ENCODE data around the gene SLC35G6. TPM values are rescaled to one million over a fixed set of nuclear protein-coding genes. Genes with fewer than 3 reads are reported as not detected.

SLC35G6 gene
- total RNA-seq, 2 experiments from 2014 or later, result not detected

- ChIA-PET POLR2A (interaction anchor here (1.9 to 3.6 kb wide), 2 partner anchors 19 to 24 kb away, joined by 5 to 19 read pairs; partner anchors contain the start of genes POLR2A and ZBTB4), CTCF (interaction anchor here (1.3 to 1.6 kb wide), 2 partner anchors 19 to 41 kb away, joined by 3 to 4 read pairs; partner anchors contain the start of gene ZBTB4)
- DNase-seq, result no peak
- Mint-ChIP-seq H3K4me1 (ENCODE audit: low read depth) (peaks cover 24% of the 10 kb centered on the region), H3K9me3 (ENCODE audit: insufficient read depth) (no peaks in the 10 kb centered on the region), H3K27ac (no peak overlapping the region), H3K27me3 (ENCODE audit: low read depth) (no peaks in the 10 kb centered on the region), H3K4me3 (no peak overlapping the region), H3K36me3 (ENCODE audit: low read depth) (peaks cover 43% of the 10 kb centered on the region)
- ATAC-seq, result no peak
Observed at GRCh38 chr17:7460850-7461660, 20.2 kb upstream of the SLC35G6 start.

DNA sequence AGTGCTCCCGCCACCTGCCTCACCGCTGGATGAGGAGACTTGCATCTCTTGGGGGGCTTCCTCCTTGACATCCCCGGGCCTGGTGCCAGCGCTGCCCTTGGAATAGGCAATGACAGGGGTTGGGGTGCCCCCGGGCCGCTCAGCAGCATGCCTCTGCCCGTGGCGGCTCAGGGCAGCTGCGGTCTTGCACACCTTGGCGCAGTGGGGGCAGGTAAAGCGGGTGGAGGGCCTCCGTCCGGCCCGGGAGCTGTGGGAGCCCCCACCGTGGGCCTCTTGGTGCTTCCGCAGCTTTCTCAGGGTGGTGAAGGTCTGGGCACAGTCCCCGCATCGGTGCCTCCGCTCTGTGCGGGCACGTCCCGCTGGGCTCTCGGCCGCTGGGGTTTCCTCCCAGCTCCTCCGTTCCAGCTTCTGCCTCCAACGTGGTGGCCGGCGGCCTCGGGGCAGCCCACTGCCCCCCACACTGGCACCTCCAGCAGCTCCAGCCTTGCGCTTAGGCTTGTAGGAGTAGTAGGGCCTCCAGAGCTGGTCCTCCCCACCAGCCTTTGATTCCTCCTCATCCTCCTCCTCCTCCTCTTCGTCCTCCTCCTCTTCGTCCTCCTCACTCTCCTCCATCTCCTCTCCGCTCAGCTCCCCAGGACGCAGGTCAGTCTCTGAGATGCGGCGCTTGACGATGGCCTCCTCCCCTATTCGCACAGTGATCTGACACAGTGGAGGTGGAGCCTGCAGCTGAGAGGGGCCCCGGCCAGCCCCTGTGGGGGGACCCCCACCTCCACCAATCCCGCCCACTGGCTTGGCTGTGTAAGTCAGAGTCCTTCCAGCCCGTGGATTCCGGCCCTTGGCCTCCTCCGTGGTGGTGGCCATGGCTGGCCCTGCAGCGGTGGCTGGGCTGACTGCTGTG lies 18.5 kb upstream of the SLC35G6 start:
- Mint-ChIP-seq H3K27ac (no peak overlapping the region), H3K4me3 (no peak overlapping the region), H3K36me3 (ENCODE audit: low read depth) (peaks cover 46% of the 10 kb centered on the region), H3K4me1 (ENCODE audit: low read depth) (peaks cover 26% of the 10 kb centered on the region), H3K9me3 (ENCODE audit: insufficient read depth) (no peaks in the 10 kb centered on the region), H3K27me3 (ENCODE audit: low read depth) (no peaks in the 10 kb centered on the region)
- ATAC-seq (no peak), DNase-seq (no peak)
- ChIA-PET POLR2A (interaction anchor here (0.6 to 3.6 kb wide), 5 partner anchors 13 to 268 kb away, joined by 3 to 19 read pairs (median 4); partner anchors contain the start of genes POLR2A and ZBTB4), CTCF (interaction anchor here (1.6 kb wide), 1 partner anchor 17 kb away, joined by 3 read pairs; the partner anchor contains the start of gene ZBTB4)

- no peak overlapping the region for H3K27ac Mint-ChIP-seq
- no peaks in the 10 kb centered on the region for H3K9me3 Mint-ChIP-seq (ENCODE audit: insufficient read depth)
- ATAC-seq, result no peak
- CTCF ChIA-PET, result no interaction called here
- no peak overlapping the region for H3K4me3 Mint-ChIP-seq
- no peaks in the 10 kb centered on the region for H3K27me3 Mint-ChIP-seq (ENCODE audit: low read depth)
- H3K36me3 Mint-ChIP-seq (ENCODE audit: low read depth), result peaks cover 45% of the 10 kb centered on the region
- POLR2A ChIA-PET, result interaction anchor here (1.0 to 3.6 kb wide), 2 partner anchors 12 to 21 kb away, joined by 4 to 19 read pairs; partner anchors contain the start of gene POLR2A
- no peak for DNase-seq
- H3K4me1 Mint-ChIP-seq (ENCODE audit: low read depth), result peaks cover 26% of the 10 kb centered on the region
Observed at GRCh38 chr17:7463372-7463846, 17.8 kb upstream of the SLC35G6 start.

GRCh38 chr17:7464081-7464480 lies 17.2 kb upstream of the SLC35G6 start:
- POLR2A ChIA-PET, result interaction anchor here (3.6 kb wide), 1 partner anchor 21 kb away, joined by 19 read pairs; the partner anchor contains the start of gene POLR2A
- peaks cover 38% of the 10 kb centered on the region for H3K36me3 Mint-ChIP-seq (ENCODE audit: low read depth)
- no peak overlapping the region for H3K27ac Mint-ChIP-seq
- H3K9me3 Mint-ChIP-seq (ENCODE audit: insufficient read depth), result no peaks in the 10 kb centered on the region
- no peaks in the 10 kb centered on the region for H3K27me3 Mint-ChIP-seq (ENCODE audit: low read depth)
- peaks cover 27% of the 10 kb centered on the region for H3K4me1 Mint-ChIP-seq (ENCODE audit: low read depth)
- ATAC-seq (no peak), DNase-seq (no peak)
- CTCF ChIA-PET, result interaction anchor here (0.9 kb wide), 1 partner anchor 18 kb away, joined by 7 read pairs; no protein-coding TSS in a partner anchor
- H3K4me3 Mint-ChIP-seq, result no peak overlapping the region

- peaks cover 20% of the 10 kb centered on the region for H3K4me1 Mint-ChIP-seq (ENCODE audit: low read depth)
- ChIA-PET CTCF (no interaction called here), POLR2A (interaction anchor here (0.6 to 2.1 kb wide), 4 partner anchors 11 to 19 kb away, joined by 3 to 10 read pairs (median 7); partner anchors contain the start of genes POLR2A and ZBTB4)
- ATAC-seq, result no peak
- no peak overlapping the region for H3K4me3 Mint-ChIP-seq
- no peak overlapping the region for H3K27ac Mint-ChIP-seq
- H3K36me3 Mint-ChIP-seq (ENCODE audit: low read depth), result peaks cover 26% of the 10 kb centered on the region
- H3K27me3 Mint-ChIP-seq (ENCODE audit: low read depth), result no peaks in the 10 kb centered on the region
- DNase-seq, result no peak
- H3K9me3 Mint-ChIP-seq (ENCODE audit: insufficient read depth), result no peaks in the 10 kb centered on the region
Observed at GRCh38 chr17:7465597-7466275, 15.5 kb upstream of the SLC35G6 start.

GRCh38 chr17:7466318-7466638 lies 15.0 kb upstream of the SLC35G6 start:
- H3K36me3 Mint-ChIP-seq (ENCODE audit: low read depth), result peaks cover 21% of the 10 kb centered on the region
- no peak overlapping the region for H3K4me3 Mint-ChIP-seq
- POLR2A ChIA-PET, result interaction anchor here (1.0 to 2.1 kb wide), 4 partner anchors 9 to 18 kb away, joined by 4 to 10 read pairs (median 8); partner anchors contain the start of genes POLR2A and ZBTB4
- CTCF ChIA-PET, result interaction anchor here (1.0 to 1.2 kb wide), 2 partner anchors 49 to 94 kb away, joined by 4 read pairs; no protein-coding TSS in a partner anchor
- DNase-seq (no peak), ATAC-seq (no peak)
- H3K27me3 Mint-ChIP-seq (ENCODE audit: low read depth), result no peaks in the 10 kb centered on the region
- no peak overlapping the region for H3K27ac Mint-ChIP-seq
- H3K9me3 Mint-ChIP-seq (ENCODE audit: insufficient read depth), result no peaks in the 10 kb centered on the region
- peaks cover 22% of the 10 kb centered on the region for H3K4me1 Mint-ChIP-seq (ENCODE audit: low read depth)

DNA sequence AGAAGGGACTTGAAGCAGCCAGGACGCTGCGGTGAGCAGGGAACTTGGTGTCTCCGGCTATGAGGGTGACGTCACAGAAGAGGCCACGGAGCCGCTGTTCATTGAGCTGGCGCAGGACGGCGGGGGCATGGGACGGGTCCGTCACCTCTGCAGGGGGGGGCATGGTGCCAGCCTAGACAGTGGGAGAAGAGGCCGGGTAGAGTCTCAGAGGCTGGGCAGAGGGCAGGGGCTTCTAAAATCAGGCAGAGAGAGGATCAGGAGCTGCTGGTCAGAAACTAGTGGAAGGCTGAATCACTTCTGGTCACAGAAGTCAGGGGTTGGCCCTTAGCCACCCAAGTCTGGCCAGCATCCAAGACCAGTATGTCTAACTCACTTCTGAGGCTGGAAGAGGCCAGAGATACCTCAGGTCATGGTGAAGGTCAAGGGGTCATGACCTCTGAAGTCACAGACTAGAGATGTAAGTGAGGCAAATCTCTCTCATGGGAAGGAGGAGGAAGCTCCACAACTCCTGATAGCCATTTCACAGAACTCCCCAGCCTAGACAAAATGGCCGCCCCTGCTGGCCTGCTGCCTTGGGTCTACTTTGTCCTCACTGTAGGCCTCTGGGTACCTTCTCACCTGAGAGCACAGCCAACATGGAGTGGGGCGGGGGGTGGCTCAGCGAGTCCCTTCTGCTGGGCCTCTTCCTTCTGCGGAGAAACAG lies 14.5 kb upstream of the SLC35G6 start:
- POLR2A ChIA-PET, result interaction anchor here (1.0 to 2.1 kb wide), 4 partner anchors 10 to 18 kb away, joined by 4 to 10 read pairs (median 8); partner anchors contain the start of genes POLR2A and ZBTB4
- peaks cover 18% of the 10 kb centered on the region for H3K36me3 Mint-ChIP-seq (ENCODE audit: low read depth)
- H3K4me3 Mint-ChIP-seq, result no peak overlapping the region
- peak overlapping the region; percentile 43 for H3K27ac Mint-ChIP-seq
- no peak for ATAC-seq
- no peak for DNase-seq
- H3K4me1 Mint-ChIP-seq (ENCODE audit: low read depth), result peaks cover 27% of the 10 kb centered on the region
- H3K27me3 Mint-ChIP-seq (ENCODE audit: low read depth), result no peaks in the 10 kb centered on the region
- H3K9me3 Mint-ChIP-seq (ENCODE audit: insufficient read depth), result no peaks in the 10 kb centered on the region
- CTCF ChIA-PET, result interaction anchor here (1.0 to 1.7 kb wide), 3 partner anchors 30 to 94 kb away, joined by 4 read pairs; no protein-coding TSS in a partner anchor

DNA sequence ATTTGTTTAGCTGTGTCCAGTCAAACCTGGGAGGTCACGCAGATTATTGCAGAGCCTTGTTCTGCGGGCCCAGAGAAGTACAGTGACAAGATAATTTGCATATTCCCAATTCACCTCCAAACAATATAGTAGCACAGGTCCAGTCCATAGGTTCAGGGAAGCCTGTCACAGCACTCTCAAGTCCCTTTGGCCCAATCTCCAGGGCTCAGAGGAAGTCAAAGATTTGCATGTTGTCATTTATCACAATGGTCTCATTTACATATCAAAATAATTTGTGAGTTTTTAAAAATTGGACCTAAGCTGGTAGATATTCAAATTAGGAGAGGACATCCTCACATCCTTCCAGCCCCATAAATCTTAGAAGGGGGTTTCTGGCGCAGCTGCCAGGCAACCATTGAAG lies 13.7 kb upstream of the SLC35G6 start:
- no peak for DNase-seq
- Mint-ChIP-seq H3K4me1 (ENCODE audit: low read depth) (peaks cover 31% of the 10 kb centered on the region), H3K27ac (peak overlapping the region; percentile 64), H3K4me3 (no peak overlapping the region), H3K27me3 (ENCODE audit: low read depth) (no peaks in the 10 kb centered on the region), H3K9me3 (ENCODE audit: insufficient read depth) (no peaks in the 10 kb centered on the region), H3K36me3 (ENCODE audit: low read depth) (peaks cover 18% of the 10 kb centered on the region)
- ATAC-seq, result no peak
- CTCF ChIA-PET, result interaction anchor here (1.0 to 1.7 kb wide), 3 partner anchors 31 to 93 kb away, joined by 3 to 4 read pairs (median 4); no protein-coding TSS in a partner anchor
- POLR2A ChIA-PET, result interaction anchor here (1.0 to 2.1 kb wide), 4 partner anchors 9 to 17 kb away, joined by 3 to 10 read pairs (median 8); partner anchors contain the start of gene POLR2A

GRCh38 chr17:7468290-7468689 lies 13.0 kb upstream of the SLC35G6 start:
- Mint-ChIP-seq H3K36me3 (ENCODE audit: low read depth) (peaks cover 16% of the 10 kb centered on the region), H3K4me3 (no peak overlapping the region), H3K27ac (no peak overlapping the region), H3K4me1 (ENCODE audit: low read depth) (peaks cover 34% of the 10 kb centered on the region), H3K9me3 (ENCODE audit: insufficient read depth) (no peaks in the 10 kb centered on the region), H3K27me3 (ENCODE audit: low read depth) (no peaks in the 10 kb centered on the region)
- no peak for DNase-seq
- no peak for ATAC-seq
- POLR2A ChIA-PET, result interaction anchor here (1.0 to 2.1 kb wide), 4 partner anchors 8 to 16 kb away, joined by 3 to 10 read pairs (median 5); partner anchors contain the start of genes POLR2A and ZBTB4
- CTCF ChIA-PET, result interaction anchor here (1.0 to 1.7 kb wide), 2 partner anchors 32 to 93 kb away, joined by 3 to 4 read pairs; no protein-coding TSS in a partner anchor

DNA sequence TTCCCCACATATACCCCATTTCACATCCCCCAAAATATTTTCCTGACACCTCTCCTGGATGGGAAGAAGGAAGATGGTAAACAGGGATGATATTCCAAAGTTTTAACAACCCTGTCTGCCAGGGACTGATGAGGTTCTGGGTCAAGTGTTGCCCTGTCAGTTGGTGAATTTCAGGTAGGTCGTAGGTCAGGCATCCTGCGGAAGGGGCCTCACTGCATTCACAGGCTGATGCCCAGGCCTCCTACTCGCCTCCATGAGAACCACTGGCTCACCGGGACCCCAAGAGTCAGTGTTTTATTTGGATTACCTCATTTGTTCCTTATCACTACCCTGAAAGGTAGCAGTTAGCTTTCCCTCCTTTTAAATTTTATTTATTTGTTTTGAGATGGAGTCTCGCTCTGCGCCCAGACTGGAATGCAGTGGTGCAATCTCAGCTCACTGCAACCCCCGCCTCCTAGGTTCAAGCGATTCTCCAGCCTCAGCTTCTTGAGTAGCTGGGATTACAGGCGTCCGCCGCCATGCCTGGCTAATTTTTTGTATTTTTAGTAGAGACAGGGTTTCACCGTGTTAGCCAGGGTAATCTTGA lies 12.3 kb upstream of the SLC35G6 start:
- Mint-ChIP-seq H3K4me1 (ENCODE audit: low read depth) (peaks cover 39% of the 10 kb centered on the region), H3K27me3 (ENCODE audit: low read depth) (no peaks in the 10 kb centered on the region), H3K4me3 (no peak overlapping the region), H3K27ac (no peak overlapping the region), H3K9me3 (ENCODE audit: insufficient read depth) (no peaks in the 10 kb centered on the region), H3K36me3 (ENCODE audit: low read depth) (peaks cover 18% of the 10 kb centered on the region)
- ATAC-seq (no peak), DNase-seq (no peak)
- POLR2A ChIA-PET, result interaction anchor here (1.2 kb wide), 1 partner anchor 10 kb away, joined by 4 read pairs; the partner anchor contains the start of gene ZBTB4
- CTCF ChIA-PET, result no interaction called here

Measured in activated CD8-positive, alpha-beta T cell treated with anti-CD3 and anti-CD28 coated beads, Interleukin-2, amount 10 ng/mL, durations not matched to agents 7 days and 5 days (primary cell).